ENCODE measurements around the gene CST8.
"Not testable (repeated sequence)": the region's sequence is repeated elsewhere in the genome, so short reads cannot be mapped to it uniquely, and the experiment has no call there.

The CST8 gene

GRCh38 chr20:23490817-23491216 lies at the start of gene CST8:
CST8 (plus strand) TSS chr20:23491117; CDS start chr20:23491668, 551 bp downstream.
- in situ Hi-C loops (cut with MboI; ENCODE audit: low sequenced_read_pairs), result no loop called here

- in situ Hi-C loops (cut with MboI; ENCODE audit: low sequenced_read_pairs), result no loop called here
Observed at GRCh38 chr20:23441850-23442313, 49.0 kb upstream of the CST8 start.

GRCh38 chr20:23442436-23442835 lies 48.5 kb upstream of the CST8 start:
- in situ Hi-C loops (cut with MboI; ENCODE audit: low sequenced_read_pairs), result no loop called here

GRCh38 chr20:23444859-23445258 lies 46.1 kb upstream of the CST8 start:
- in situ Hi-C loops (cut with MboI; ENCODE audit: low sequenced_read_pairs), result no loop called here

GRCh38 chr20:23445596-23446217 lies 45.2 kb upstream of the CST8 start:
- in situ Hi-C loops (cut with MboI; ENCODE audit: low sequenced_read_pairs), result no loop called here

- in situ Hi-C loops (cut with MboI; ENCODE audit: low sequenced_read_pairs), result no loop called here
Observed at GRCh38 chr20:23446505-23446904, 44.4 kb upstream of the CST8 start.

- in situ Hi-C loops (cut with MboI; ENCODE audit: low sequenced_read_pairs), result no loop called here
Observed at GRCh38 chr20:23448167-23448566, 42.8 kb upstream of the CST8 start.

GRCh38 chr20:23449421-23449820 lies 41.5 kb upstream of the CST8 start:
- in situ Hi-C loops (cut with MboI; ENCODE audit: low sequenced_read_pairs), result no loop called here

GRCh38 chr20:23450877-23451276 lies 40.0 kb upstream of the CST8 start:
- in situ Hi-C loops (cut with MboI; ENCODE audit: low sequenced_read_pairs), result no loop called here

- in situ Hi-C loops (cut with MboI; ENCODE audit: low sequenced_read_pairs), result no loop called here
Observed at GRCh38 chr20:23451956-23452487, 38.9 kb upstream of the CST8 start.

- in situ Hi-C loops (cut with MboI; ENCODE audit: low sequenced_read_pairs), result no loop called here
Observed at GRCh38 chr20:23452776-23453175, 38.1 kb upstream of the CST8 start, which contains the start of gene CST11. CST11 (minus strand) TSS chr20:23452876; CDS start chr20:23452811, 65 bp downstream.

- in situ Hi-C loops (cut with MboI; ENCODE audit: low sequenced_read_pairs), result no loop called here
Observed at GRCh38 chr20:23453549-23454543, 37.1 kb upstream of the CST8 start.

GRCh38 chr20:23454816-23455215 lies 36.1 kb upstream of the CST8 start:
- in situ Hi-C loops (cut with MboI; ENCODE audit: low sequenced_read_pairs), result no loop called here

GRCh38 chr20:23455639-23456038 lies 35.3 kb upstream of the CST8 start:
- in situ Hi-C loops (cut with MboI; ENCODE audit: low sequenced_read_pairs), result no loop called here

GRCh38 chr20:23456409-23456808 lies 34.5 kb upstream of the CST8 start:
- in situ Hi-C loops (cut with MboI; ENCODE audit: low sequenced_read_pairs), result no loop called here

GRCh38 chr20:23456873-23457272 lies 34.0 kb upstream of the CST8 start:
- in situ Hi-C loops (cut with MboI; ENCODE audit: low sequenced_read_pairs), result no loop called here

GRCh38 chr20:23459461-23460150 lies 31.3 kb upstream of the CST8 start:
- in situ Hi-C loops (cut with MboI; ENCODE audit: low sequenced_read_pairs), result no loop called here

GRCh38 chr20:23461180-23461579 lies 29.7 kb upstream of the CST8 start:
- in situ Hi-C loops (cut with MboI; ENCODE audit: low sequenced_read_pairs), result no loop called here

GRCh38 chr20:23466961-23467360 lies 24.0 kb upstream of the CST8 start:
- in situ Hi-C loops (cut with MboI; ENCODE audit: low sequenced_read_pairs), result not testable (repeated sequence)

GRCh38 chr20:23472306-23472705 lies 18.6 kb upstream of the CST8 start:
- in situ Hi-C loops (cut with MboI; ENCODE audit: low sequenced_read_pairs), result not testable (repeated sequence)

GRCh38 chr20:23473293-23473692 lies 17.6 kb upstream of the CST8 start:
- in situ Hi-C loops (cut with MboI; ENCODE audit: low sequenced_read_pairs), result not testable (repeated sequence)
